Upper lobe of right lung (tissue), 1 donor: ENCODE results near the gene KIAA0930. TPM values are rescaled to one million over a fixed set of nuclear protein-coding genes. Genes with fewer than 3 reads are reported as not detected.

Experiments used
- ATAC-seq: fragments of 200-7000 bp; cut with Tn5 transposase; one replicate; pipeline ENCODE4 v1.9.1; 2020; ENCODE audit warnings: mild to moderate bottlenecking, moderate library complexity
- DNase-seq: peaks from one replicate; pipeline ENCODE4 v3.0.0-alpha.2; 2020
- H3K27ac ChIP-seq: fragments of 200-600 bp; one replicate; pipeline ENCODE4 v1.8.0; 2022
- H3K27me3 ChIP-seq: fragments of 200-600 bp; one replicate; pipeline ENCODE4 v1.8.0; 2022; ENCODE audit warnings: mild to moderate bottlenecking
- H3K36me3 ChIP-seq: fragments of 200-600 bp; one replicate; pipeline ENCODE4 v1.8.0; 2022
- H3K4me1 ChIP-seq: fragments of 200-600 bp; one replicate; pipeline ENCODE4 v1.8.0; 2022
- H3K4me3 ChIP-seq: fragments of 200-600 bp; one replicate; pipeline ENCODE4 v1.8.0; 2022; ENCODE audit warnings: mild to moderate bottlenecking
- H3K9me3 ChIP-seq: fragments of 200-600 bp; one replicate; pipeline ENCODE4 v1.8.0; 2022
- intact Hi-C: fragments of 100-400 bp; cut with DNase I; formaldehyde crosslinking; loops from one replicate; pipeline ENCODE4 v1.11.0; 2022
- total RNA-seq: library from RNA; stranded (reverse); fragmentation: NEBNext Ultra II Directional; extraction: Animal tissue kit (Norgen Biotek cat#: 25700); gene quantifications from one replicate; pipeline ENCODE4 v1.2.1, GENCODE V29; 2021
- TF ChIP-seq, protein P1 (sequence below): fragments of 200-600 bp; IDR thresholded peaks from one replicate; pipeline ENCODE4 v1.8.0; 2022; ENCODE audit warnings: antibody characterized with exemption
- donor health status: DM: no; HTN: yes; CAD: no; lungs with severe emphysema.

Gene KIAA0930
- total RNA-seq, 1 donor from 2014 or later: 79.5 TPM

DNA sequence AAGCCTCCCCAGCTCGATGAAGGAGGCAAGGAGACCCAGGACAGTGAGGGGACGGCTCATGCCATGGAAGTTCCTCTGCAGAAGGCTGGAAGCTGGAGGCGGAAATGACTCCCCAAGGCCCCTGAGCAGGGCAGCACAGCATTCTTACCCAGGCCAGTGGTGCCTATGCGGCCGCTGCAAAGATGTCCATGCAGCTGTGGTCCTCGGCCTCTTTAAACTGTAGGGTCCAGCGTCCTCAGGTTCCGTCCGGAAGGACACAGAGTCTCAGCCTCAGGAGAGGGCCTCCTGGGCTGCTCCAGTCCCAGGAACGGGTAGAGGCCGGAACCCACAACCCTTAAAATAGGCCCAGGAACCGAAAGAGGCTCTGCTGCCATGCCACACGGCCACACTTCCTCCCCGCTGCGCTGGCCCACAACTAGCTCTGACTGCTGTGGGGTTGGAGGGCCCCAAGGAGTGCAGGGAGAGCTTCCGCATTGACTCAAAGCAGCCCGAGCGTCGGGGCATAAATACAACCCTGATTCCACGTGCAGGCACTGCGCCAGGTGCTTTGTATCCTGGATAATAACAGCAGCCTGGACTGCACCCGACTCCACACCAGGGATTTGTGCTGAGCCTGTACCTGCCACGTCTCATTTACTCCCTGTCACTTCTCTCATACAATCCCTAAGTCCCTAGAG, 5.5 kb downstream of the KIAA0930 start:
- Histone ChIP-seq H3K27me3 (no peaks in the 10 kb centered on the region), H3K36me3 (no peaks in the 10 kb centered on the region), H3K4me1 (peaks cover 12% of the 10 kb centered on the region), H3K4me3 (no peak overlapping the region), H3K27ac (no peak overlapping the region), H3K9me3 (no peaks in the 10 kb centered on the region)
- TF ChIP-seq, protein P1, sequence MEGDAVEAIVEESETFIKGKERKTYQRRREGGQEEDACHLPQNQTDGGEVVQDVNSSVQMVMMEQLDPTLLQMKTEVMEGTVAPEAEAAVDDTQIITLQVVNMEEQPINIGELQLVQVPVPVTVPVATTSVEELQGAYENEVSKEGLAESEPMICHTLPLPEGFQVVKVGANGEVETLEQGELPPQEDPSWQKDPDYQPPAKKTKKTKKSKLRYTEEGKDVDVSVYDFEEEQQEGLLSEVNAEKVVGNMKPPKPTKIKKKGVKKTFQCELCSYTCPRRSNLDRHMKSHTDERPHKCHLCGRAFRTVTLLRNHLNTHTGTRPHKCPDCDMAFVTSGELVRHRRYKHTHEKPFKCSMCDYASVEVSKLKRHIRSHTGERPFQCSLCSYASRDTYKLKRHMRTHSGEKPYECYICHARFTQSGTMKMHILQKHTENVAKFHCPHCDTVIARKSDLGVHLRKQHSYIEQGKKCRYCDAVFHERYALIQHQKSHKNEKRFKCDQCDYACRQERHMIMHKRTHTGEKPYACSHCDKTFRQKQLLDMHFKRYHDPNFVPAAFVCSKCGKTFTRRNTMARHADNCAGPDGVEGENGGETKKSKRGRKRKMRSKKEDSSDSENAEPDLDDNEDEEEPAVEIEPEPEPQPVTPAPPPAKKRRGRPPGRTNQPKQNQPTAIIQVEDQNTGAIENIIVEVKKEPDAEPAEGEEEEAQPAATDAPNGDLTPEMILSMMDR: no peak
- peak; percentile 46 for ATAC-seq
- DNase-seq: no peak
- intact Hi-C loops: no loop called here

DNA sequence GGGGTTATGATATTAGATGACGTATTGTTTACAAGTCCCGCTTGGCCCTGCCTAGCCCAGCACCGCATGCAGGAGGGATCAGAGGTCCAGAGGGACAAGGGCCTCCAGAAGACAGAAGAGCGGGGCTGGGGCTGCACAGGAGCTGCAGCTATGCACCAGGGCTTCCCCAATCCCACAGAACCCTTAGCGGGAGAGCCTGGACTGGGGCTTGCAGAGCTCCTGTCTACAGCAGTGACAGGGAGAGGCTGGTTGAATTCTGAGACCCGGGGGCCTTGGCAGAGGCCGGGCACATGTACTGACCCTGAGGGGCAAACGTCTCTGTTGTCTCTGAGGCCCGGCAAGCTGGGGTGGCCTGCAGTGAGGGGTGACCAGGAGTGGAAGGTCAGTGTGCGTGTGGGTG, 6.9 kb downstream of the KIAA0930 start:
- Histone ChIP-seq H3K4me1 (no peaks in the 10 kb centered on the region), H3K27me3 (no peaks in the 10 kb centered on the region), H3K36me3 (no peaks in the 10 kb centered on the region), H3K9me3 (no peaks in the 10 kb centered on the region), H3K4me3 (no peak overlapping the region), H3K27ac (no peak overlapping the region)
- ATAC-seq (no peak), DNase-seq (no peak)
- intact Hi-C loops: no loop called here
- TF ChIP-seq, protein P1: no peak

DNA sequence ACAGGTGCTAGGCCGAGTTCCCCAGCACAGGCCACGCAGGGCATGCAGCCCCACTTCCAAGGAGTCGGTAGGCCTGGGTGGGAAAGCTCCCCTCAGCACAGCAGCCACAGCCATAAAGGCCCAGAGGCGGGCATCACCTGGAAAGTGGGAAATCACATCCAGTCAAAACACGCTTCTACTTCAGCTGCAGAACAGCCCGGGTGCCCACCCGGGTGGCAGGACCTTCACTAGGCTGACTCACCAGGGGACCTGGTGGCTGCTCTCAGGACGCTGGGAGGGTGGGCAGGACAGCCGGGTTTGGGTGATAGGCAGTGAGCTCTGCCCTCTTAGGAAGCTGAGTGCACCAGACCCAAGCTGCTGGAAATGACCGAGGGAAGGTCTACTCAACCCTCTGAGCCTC, 7.3 kb downstream of the KIAA0930 start:
- ATAC-seq (no peak), DNase-seq (no peak)
- H3K27me3 ChIP-seq: no peaks in the 10 kb centered on the region
- H3K27ac ChIP-seq: no peak overlapping the region
- H3K36me3 ChIP-seq: no peaks in the 10 kb centered on the region
- TF ChIP-seq, protein P1: no peak
- H3K4me3 ChIP-seq: no peak overlapping the region
- no peaks in the 10 kb centered on the region for H3K9me3 ChIP-seq
- intact Hi-C loops: no loop called here
- no peaks in the 10 kb centered on the region for H3K4me1 ChIP-seq

DNA sequence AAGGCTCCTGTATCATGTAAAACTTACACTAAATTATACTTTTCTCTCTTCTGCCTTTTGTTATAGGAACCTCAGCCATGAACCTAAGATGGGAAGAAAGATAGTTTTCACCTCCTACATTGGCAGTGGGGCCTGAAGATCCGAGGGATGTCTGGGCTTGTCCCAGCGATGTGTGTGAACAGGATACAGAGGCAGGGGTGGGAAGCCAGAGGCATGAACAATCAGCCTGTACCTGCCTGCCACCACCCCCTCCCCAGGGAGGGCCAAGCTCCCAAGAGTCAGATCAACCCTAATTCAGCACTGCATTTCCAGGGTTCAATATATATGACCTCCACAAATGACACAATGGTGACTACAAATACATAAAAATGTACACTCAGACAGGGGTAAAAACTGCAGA, 9.4 kb downstream of the KIAA0930 start:
- H3K27me3 ChIP-seq: no peaks in the 10 kb centered on the region
- H3K36me3 ChIP-seq: no peaks in the 10 kb centered on the region
- DNase-seq: no peak
- ATAC-seq: no peak
- intact Hi-C loops: no loop called here
- no peaks in the 10 kb centered on the region for H3K9me3 ChIP-seq
- no peak overlapping the region for H3K4me3 ChIP-seq
- H3K4me1 ChIP-seq: peaks cover 8% of the 10 kb centered on the region
- TF ChIP-seq, protein P1: no peak
- H3K27ac ChIP-seq: no peak overlapping the region

DNA sequence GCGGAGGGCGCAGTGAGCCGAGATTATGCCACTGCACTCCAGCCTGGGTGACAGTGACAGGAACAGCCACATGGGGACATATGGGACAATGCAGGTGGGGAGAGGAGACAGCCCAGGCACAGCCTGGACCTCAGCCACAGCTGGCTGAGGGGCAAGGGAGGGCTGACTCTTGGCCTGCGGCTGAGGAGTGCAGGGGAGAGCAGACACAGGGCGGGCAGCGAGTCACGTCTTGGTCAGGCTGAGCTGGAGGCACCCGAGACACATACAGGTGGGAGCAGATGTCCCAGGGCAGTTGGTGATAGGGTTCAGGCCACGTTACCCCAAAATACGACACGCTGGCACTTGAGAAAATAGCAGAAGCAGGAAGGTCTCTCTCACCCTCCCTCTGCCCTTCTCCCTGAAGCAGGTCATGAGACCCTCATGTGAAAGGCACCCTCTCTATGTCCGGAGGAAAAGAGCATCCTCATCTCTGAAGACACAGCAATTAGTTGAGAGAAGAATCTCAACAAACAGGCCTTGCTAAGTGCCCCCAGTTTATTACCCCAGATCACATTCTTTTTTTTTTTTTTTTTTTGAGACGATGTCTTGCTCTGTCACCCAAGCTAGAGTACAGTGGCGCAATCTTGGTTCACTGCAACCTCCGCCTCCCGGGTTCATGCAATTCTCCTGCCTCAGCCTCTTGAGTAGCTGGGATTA, 10.5 kb downstream of the KIAA0930 start:
- Histone ChIP-seq H3K4me1 (peaks cover 16% of the 10 kb centered on the region), H3K4me3 (no peak overlapping the region), H3K27me3 (no peaks in the 10 kb centered on the region), H3K9me3 (no peaks in the 10 kb centered on the region), H3K36me3 (no peaks in the 10 kb centered on the region), H3K27ac (no peak overlapping the region)
- TF ChIP-seq, protein P1: no peak
- intact Hi-C loops: no loop called here
- DNase-seq (no peak), ATAC-seq (no peak)
